ENCODE results near the gene ZNF488.

DNA sequence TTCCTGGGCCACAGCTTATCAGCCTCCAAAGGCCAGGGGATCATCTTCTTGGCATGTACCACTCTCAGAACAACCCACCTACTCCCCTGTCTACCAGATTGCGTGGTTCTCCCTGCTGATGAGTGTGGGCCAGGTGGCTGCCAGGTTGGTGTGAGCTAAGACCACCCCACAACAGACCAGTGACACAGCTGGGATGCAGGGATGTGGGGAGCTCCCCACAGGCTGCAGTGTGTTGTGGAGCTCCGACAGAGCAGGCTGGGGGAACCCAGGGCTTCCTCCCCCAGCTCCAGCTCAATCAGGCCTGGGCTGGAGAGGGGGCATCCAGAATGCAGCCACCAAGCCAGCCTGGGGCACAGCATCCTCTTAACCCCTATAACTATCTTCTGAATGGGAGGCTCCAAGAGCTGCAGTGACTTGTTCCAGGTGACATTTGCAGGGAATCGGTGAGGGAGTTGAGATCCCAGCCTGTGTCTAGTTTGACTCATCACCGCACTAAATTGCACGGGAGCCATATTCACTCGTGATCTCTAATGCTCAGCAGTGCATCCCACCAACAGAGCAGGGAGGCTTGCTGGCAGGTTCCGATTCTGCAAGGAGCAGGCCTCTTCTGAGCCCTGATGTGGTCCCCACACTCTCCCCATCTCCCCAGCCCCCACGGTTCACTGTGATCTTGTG lies 62.4 kb downstream of the ZNF488 start:
- TF ChIP-seq, protein P1, sequence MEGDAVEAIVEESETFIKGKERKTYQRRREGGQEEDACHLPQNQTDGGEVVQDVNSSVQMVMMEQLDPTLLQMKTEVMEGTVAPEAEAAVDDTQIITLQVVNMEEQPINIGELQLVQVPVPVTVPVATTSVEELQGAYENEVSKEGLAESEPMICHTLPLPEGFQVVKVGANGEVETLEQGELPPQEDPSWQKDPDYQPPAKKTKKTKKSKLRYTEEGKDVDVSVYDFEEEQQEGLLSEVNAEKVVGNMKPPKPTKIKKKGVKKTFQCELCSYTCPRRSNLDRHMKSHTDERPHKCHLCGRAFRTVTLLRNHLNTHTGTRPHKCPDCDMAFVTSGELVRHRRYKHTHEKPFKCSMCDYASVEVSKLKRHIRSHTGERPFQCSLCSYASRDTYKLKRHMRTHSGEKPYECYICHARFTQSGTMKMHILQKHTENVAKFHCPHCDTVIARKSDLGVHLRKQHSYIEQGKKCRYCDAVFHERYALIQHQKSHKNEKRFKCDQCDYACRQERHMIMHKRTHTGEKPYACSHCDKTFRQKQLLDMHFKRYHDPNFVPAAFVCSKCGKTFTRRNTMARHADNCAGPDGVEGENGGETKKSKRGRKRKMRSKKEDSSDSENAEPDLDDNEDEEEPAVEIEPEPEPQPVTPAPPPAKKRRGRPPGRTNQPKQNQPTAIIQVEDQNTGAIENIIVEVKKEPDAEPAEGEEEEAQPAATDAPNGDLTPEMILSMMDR (IDR thresholded peaks at IDR 0.05): no peak
- no peak for TF ChIP-seq POLR2A (IDR thresholded peaks at IDR 0.05)
